Stimulated activated naive B cell treated with anti-CD40 and anti-IgM and Interleukin-4, amounts not matched to agents 10 μg/mL and 1 μg/mL and 100 μg/mL, for 72 hours (primary cell): ENCODE data around the gene RECK.
A peak's percentile ranks its signal among the peaks of the same experiment; 100 is the strongest.

Source experiments
- ATAC-seq, 2 donors: fragments of 150-1000 bp; cut with Tn5 transposase; replicated peaks; 2 replicates each; pipeline ENCODE4 v1.10.0; 2021; ENCODE audit warnings: moderate library complexity in 1 of 2
- DNase-seq: peaks from one replicate; pipeline ENCODE4 v3.0.0; 2021
- H3K27ac Mint-ChIP-seq: one replicate; pipeline ENCODE4 v1.8.0; 2022; ENCODE audit warnings: mild to moderate bottlenecking, mixed read lengths
- H3K27me3 Mint-ChIP-seq, 2 donors: one replicate each; pipeline ENCODE4 v1.8.0; 2022; ENCODE audit warnings: mixed read lengths in 2 of 2
- H3K36me3 Mint-ChIP-seq, 2 donors: one replicate each; pipeline ENCODE4 v1.8.0; 2022; ENCODE audit warnings: mixed read lengths in 2 of 2, mild to moderate bottlenecking in 1 of 2
- H3K4me1 Mint-ChIP-seq, 2 donors: one replicate each; pipeline ENCODE4 v1.8.0; 2022; ENCODE audit warnings: mixed read lengths in 2 of 2, mild to moderate bottlenecking in 1 of 2
- H3K4me3 Mint-ChIP-seq, 2 donors: one replicate each; pipeline ENCODE4 v1.8.0; 2022; ENCODE audit warnings: mild to moderate bottlenecking in 2 of 2, mixed read lengths in 2 of 2, moderate library complexity in 1 of 2
- H3K9me3 Mint-ChIP-seq, 2 donors: one replicate each; pipeline ENCODE4 v1.8.0; 2022; ENCODE audit warnings: mixed read lengths in 2 of 2, mild to moderate bottlenecking in 1 of 2

Gene RECK

GRCh38 chr9:36011379-36011778 lies 25.3 kb upstream of the RECK start:
- ATAC-seq (no peak), DNase-seq (no peak)
- H3K36me3 Mint-ChIP-seq, result no peaks in the 10 kb centered on the region
- H3K4me3 Mint-ChIP-seq, result no peak overlapping the region
- peaks cover 21 to 51% of the 10 kb centered on the region in 2 donors for H3K27me3 Mint-ChIP-seq
- H3K4me1 Mint-ChIP-seq, result peaks cover 21 to 27% of the 10 kb centered on the region in 2 donors
- no peak overlapping the region for H3K27ac Mint-ChIP-seq
- no peaks in the 10 kb centered on the region for H3K9me3 Mint-ChIP-seq

- DNase-seq, result no peak
- peaks cover 8% of the 10 kb centered on the region in 2 donors for H3K4me1 Mint-ChIP-seq
- ATAC-seq, result no peak
- peaks cover 14 to 34% of the 10 kb centered on the region in 2 donors for H3K27me3 Mint-ChIP-seq
- H3K4me3 Mint-ChIP-seq, result no peak overlapping the region
- H3K9me3 Mint-ChIP-seq, result no peaks in the 10 kb centered on the region
- no peaks in the 10 kb centered on the region for H3K36me3 Mint-ChIP-seq
- H3K27ac Mint-ChIP-seq, result no peak overlapping the region
Measured at GRCh38 chr9:36017278-36017677, 19.4 kb upstream of the RECK start.

GRCh38 chr9:36018129-36018528 lies 18.6 kb upstream of the RECK start:
- ATAC-seq (no peak), DNase-seq (no peak)
- Mint-ChIP-seq H3K9me3 (no peaks in the 10 kb centered on the region), H3K27me3 (peaks cover 8 to 25% of the 10 kb centered on the region in 2 donors), H3K4me3 (no peak overlapping the region), H3K36me3 (no peaks in the 10 kb centered on the region), H3K27ac (no peak overlapping the region), H3K4me1 (peaks cover 8% of the 10 kb centered on the region in 2 donors)

DNA sequence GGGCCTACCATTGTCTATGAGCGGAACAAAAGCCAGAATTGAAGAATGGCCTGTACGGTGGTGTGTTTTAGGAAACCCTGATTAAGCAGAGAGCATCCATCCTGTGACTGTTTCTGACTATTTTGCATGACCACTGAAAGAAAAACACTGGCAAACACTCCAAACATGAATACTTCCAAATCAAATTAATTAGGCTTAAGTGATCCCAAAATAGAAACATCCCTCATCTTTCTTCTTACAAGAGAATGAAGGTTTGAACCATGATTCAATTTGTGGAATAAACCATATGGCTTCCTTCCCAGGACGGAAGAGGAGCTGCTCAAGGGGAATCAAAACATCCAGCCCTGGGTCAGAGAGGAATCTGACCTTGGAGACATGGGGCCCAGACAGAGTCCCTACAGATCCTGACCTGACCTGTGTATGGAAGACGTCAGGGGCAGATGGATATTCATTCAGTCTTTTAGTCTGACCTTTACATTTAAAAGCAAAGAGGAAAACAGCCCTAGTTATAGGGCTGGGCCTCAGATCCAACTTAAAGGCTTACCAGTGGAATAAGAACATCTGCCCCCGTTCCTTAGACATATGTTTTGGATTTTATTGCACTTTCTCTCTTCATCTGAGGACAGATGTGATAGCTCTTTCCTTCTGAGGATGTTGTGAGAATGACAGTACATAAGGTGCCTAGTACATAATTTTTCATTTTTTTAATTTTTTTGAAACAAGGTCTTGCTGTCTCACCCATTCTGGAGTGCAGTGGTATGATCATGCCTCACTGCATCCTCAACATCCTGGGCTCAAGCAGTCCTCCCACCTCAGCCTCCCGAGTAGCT lies 17.6 kb upstream of the RECK start:
- peaks cover 8 to 13% of the 10 kb centered on the region in 2 donors for H3K4me1 Mint-ChIP-seq
- H3K36me3 Mint-ChIP-seq, result no peaks in the 10 kb centered on the region
- no peak for ATAC-seq
- no peak overlapping the region for H3K4me3 Mint-ChIP-seq
- no peak for DNase-seq
- H3K27ac Mint-ChIP-seq, result no peak overlapping the region
- H3K27me3 Mint-ChIP-seq, result peaks cover 13 to 24% of the 10 kb centered on the region in 2 donors
- no peaks in the 10 kb centered on the region for H3K9me3 Mint-ChIP-seq

- Mint-ChIP-seq H3K27me3 (peaks cover 13 to 17% of the 10 kb centered on the region in 2 donors), H3K4me1 (peaks cover 8 to 13% of the 10 kb centered on the region in 2 donors), H3K4me3 (no peak overlapping the region), H3K9me3 (no peaks in the 10 kb centered on the region), H3K27ac (no peak overlapping the region), H3K36me3 (no peaks in the 10 kb centered on the region)
- DNase-seq (no peak), ATAC-seq (peak; percentile 75 to 80)
Measured at GRCh38 chr9:36021968-36022367, 14.7 kb upstream of the RECK start.

- Mint-ChIP-seq H3K36me3 (no peaks in the 10 kb centered on the region), H3K27ac (no peak overlapping the region), H3K9me3 (no peaks in the 10 kb centered on the region), H3K4me3 (no peak overlapping the region), H3K4me1 (peaks cover 8 to 13% of the 10 kb centered on the region in 2 donors), H3K27me3 (peaks cover 9 to 17% of the 10 kb centered on the region in 2 donors)
- ATAC-seq (peak; percentile 80 to 85), DNase-seq (peak; percentile 49)
Measured at GRCh38 chr9:36023260-36024048, 13.3 kb upstream of the RECK start.

GRCh38 chr9:36025746-36026145 lies 11.0 kb upstream of the RECK start:
- Mint-ChIP-seq H3K4me3 (no peak overlapping the region), H3K4me1 (peaks cover 18 to 20% of the 10 kb centered on the region in 2 donors), H3K27me3 (peaks cover 6 to 12% of the 10 kb centered on the region in 2 donors), H3K36me3 (no peaks in the 10 kb centered on the region), H3K27ac (no peak overlapping the region), H3K9me3 (no peaks in the 10 kb centered on the region)
- DNase-seq (no peak), ATAC-seq (no peak)

DNA sequence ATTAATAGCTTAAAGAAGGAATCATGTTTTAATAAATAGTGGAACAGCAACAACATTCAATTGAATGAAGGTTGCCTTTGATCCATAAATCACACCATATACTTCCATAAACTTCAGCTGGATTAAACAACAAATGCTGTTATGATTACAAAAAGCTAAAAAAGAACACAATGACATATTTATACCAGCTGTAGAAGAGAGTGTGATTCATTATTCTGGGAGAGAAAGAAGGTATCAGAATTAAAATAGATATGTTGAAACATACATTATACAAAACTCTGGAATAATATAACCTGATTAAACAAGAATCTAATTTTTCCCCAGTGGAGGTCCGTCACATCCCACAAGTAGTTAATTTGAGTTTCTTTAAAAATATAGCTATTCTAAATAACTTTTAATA lies 7.5 kb upstream of the RECK start:
- no peak overlapping the region for H3K27ac Mint-ChIP-seq
- no peak for ATAC-seq
- no peaks in the 10 kb centered on the region for H3K9me3 Mint-ChIP-seq
- H3K4me3 Mint-ChIP-seq, result no peak overlapping the region
- DNase-seq, result no peak
- peaks cover 6 to 13% of the 10 kb centered on the region in 2 donors for H3K4me1 Mint-ChIP-seq
- no peaks in the 10 kb centered on the region for H3K36me3 Mint-ChIP-seq
- H3K27me3 Mint-ChIP-seq, result peaks cover 0 to 5% of the 10 kb centered on the region in 2 donors

DNA sequence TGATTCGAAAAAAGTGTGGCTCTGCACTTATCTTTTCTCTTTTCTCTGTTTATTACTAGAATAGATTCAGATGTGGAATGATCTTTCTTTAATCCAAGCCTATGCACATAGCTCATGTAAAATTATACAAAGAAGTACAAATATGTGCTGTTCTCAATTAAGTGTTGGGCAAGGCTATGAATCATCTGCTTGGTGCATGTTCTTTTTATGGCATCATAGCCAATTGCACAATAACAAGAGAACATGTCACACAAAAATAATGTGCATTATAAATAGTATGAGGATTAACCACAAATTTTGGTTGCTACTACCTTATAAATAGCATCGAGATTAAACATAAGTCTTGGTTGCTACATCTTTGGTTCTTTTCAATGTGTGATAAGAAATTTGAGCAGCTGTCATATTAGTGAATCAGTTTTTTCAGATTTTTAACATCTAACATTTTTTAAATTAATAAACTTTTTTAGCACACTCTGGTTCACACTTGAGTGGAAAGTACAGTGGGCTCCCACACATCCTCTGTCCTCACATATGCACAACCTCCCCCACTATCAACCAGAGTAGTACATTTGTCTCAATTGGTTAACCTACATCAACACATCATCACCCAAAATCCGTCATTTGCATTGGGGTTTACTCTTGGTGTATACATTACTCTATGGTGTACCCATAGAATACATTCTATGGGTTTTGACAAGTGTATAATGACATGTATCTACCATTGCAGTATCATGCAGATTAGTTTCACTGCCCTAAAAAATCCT lies 6.8 kb upstream of the RECK start:
- ATAC-seq (peak in 1 of 2 donors; percentile 36), DNase-seq (no peak)
- H3K4me3 Mint-ChIP-seq, result no peak overlapping the region
- peaks cover 6 to 13% of the 10 kb centered on the region in 2 donors for H3K4me1 Mint-ChIP-seq
- H3K36me3 Mint-ChIP-seq, result no peaks in the 10 kb centered on the region
- H3K27me3 Mint-ChIP-seq, result peaks cover 0 to 5% of the 10 kb centered on the region in 2 donors
- H3K27ac Mint-ChIP-seq, result peak overlapping the region; percentile 11
- no peaks in the 10 kb centered on the region for H3K9me3 Mint-ChIP-seq

- Mint-ChIP-seq H3K4me3 (no peak overlapping the region), H3K9me3 (no peaks in the 10 kb centered on the region), H3K27me3 (peaks cover 0 to 5% of the 10 kb centered on the region in 2 donors), H3K36me3 (no peaks in the 10 kb centered on the region), H3K4me1 (peaks cover 6 to 13% of the 10 kb centered on the region in 2 donors), H3K27ac (no peak overlapping the region)
- DNase-seq (no peak), ATAC-seq (no peak)
Measured at GRCh38 chr9:36030871-36031270, 5.8 kb upstream of the RECK start.

GRCh38 chr9:36031774-36032555 lies 4.7 kb upstream of the RECK start:
- no peak for DNase-seq
- Mint-ChIP-seq H3K36me3 (no peaks in the 10 kb centered on the region), H3K9me3 (no peaks in the 10 kb centered on the region), H3K4me3 (no peak overlapping the region), H3K27ac (no peak overlapping the region), H3K4me1 (peaks cover 7 to 13% of the 10 kb centered on the region in 2 donors), H3K27me3 (peaks cover 0 to 5% of the 10 kb centered on the region in 2 donors)
- no peak for ATAC-seq

GRCh38 chr9:36033788-36034187 lies 2.9 kb upstream of the RECK start:
- H3K27ac Mint-ChIP-seq, result no peak overlapping the region
- ATAC-seq (no peak), DNase-seq (no peak)

DNA sequence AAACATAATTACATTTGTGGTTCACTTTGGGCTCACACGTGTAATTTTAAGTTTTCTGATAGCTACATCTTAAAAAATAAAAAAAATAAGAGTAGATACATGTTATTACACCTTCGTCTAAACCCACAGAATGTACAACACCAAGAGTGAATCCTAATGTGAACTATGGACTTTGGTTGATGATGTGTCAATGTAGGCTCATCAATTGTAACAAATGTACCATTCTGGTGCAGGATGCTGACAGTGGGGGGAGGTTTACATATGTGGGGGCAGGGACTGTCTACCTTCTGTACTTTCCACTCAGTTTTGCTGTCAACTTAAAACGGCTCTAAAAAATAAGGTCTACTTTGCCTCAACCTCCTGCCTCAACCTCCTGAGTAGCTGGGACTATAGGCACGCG lies 2.5 kb upstream of the RECK start:
- Mint-ChIP-seq H3K9me3 (no peaks in the 10 kb centered on the region), H3K4me1 (peaks cover 12 to 23% of the 10 kb centered on the region in 2 donors), H3K27ac (no peak overlapping the region), H3K36me3 (no peaks in the 10 kb centered on the region), H3K4me3 (no peak overlapping the region), H3K27me3 (peaks cover 0 to 5% of the 10 kb centered on the region in 2 donors)
- no peak for ATAC-seq
- DNase-seq, result no peak

More at GRCh38 chr9:36033788-36034187, 2.9 kb upstream of the RECK start:
- Mint-ChIP-seq H3K4me1 (peaks cover 12 to 21% of the 10 kb centered on the region in 2 donors), H3K9me3 (no peaks in the 10 kb centered on the region), H3K36me3 (no peaks in the 10 kb centered on the region), H3K4me3 (no peak overlapping the region), H3K27me3 (peaks cover 0 to 5% of the 10 kb centered on the region in 2 donors)
